ENCODE results near the gene MTHFD1L.

GRCh38 chr6:150937132-150937906 is 71.8 kb downstream of the MTHFD1L start:
- TF ChIP-seq POLR2AphosphoS5 (IDR thresholded peaks at IDR 0.05; ENCODE audit: insufficient read depth, low read depth, low read length): no peak
- TF ChIP-seq POLR2A (IDR thresholded peaks at IDR 0.05; ENCODE audit: low read depth, low read length): no peak
